SIG-M5 (cell line): ENCODE data around the gene CLRN3.

Source experiments
- DNase-seq: peaks from one replicate; lab custom pipeline; 2025; lab: John Stamatoyannopoulos, UW

CLRN3 gene

DNA sequence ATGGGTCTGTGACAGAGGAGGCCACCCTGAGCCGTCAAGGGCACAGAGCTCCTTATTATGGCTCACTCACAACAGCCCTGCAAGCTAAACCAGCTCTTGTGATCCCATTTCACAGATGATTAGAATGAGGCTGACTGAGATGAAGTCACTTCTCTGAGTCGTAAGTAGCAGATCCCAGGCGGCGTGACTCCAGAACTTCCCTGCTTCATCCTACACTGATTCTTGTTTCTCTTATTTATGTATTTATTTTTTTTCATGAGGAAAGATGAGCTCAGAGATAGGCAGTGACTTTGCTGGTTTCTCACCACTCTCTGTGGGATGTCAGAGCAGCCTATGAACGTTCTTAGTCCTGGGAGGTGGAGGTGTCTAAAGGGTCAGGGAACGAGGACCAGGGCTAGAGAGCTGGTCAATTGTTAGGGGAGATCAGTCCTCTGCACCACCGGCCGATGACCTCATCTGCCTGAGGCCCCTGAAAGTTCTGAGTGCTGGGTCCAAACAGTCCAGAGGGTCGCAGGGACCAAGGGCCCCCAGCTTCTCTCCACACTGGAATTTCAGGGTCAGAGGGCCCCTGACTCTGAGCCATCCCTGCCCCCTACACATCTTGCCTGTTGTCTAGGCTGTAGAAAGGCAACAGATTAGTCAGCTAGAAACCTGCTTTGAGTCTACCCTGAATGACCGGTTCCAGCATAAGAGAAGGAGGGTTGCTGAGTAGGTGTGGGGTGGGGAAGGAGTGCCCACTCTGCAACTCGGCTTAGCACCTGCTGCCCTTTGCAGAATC, 17.9 kb downstream of the CLRN3 start:
- no peak for DNase-seq

- DNase-seq: no peak
Observed at GRCh38 chr10:127873901-127874470, 18.8 kb downstream of the CLRN3 start.

GRCh38 chr10:127872871-127873600, 19.7 kb downstream of the CLRN3 start:
- no peak for DNase-seq

GRCh38 chr10:127872011-127872761, 20.6 kb downstream of the CLRN3 start:
- no peak for DNase-seq

DNA sequence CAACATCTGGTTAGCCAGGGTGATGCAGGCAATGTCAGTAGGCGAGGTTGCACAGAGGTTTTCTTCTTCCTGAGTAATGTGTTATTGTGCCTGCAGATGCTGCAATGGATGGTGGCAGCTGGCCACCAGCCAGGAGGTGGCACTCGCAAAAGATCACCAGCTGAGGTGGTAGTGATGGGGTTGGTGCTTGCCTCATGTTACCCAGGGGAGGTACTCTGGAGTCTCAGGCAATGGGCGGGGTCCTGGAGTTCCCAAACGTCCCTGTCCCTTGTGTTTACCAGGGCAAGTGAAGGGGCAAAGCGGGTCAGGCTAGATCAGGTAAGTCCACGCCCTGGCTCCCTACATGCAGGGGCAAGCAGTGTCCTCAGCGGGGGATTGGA, 21.1 kb downstream of the CLRN3 start:
- DNase-seq: no peak

DNA sequence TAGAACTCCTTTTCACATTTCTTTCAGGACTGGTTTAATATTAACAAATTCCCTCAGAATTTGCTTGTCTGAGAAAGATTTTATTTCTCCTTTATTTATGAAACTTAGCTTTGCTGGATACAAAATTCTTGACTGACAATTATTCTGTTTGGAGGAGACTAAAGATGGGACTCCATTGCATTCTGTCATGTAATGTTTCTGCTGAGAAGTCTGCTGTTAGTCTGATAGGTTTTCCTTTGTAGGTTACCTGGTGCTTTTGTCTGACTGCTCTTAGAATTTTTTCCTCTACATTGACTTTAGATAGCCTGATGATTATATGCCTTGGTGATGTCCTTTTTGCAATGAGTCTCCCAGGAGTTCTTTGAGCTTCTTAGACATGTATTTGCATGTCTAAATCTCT, 23.4 kb downstream of the CLRN3 start:
- no peak for DNase-seq

DNA sequence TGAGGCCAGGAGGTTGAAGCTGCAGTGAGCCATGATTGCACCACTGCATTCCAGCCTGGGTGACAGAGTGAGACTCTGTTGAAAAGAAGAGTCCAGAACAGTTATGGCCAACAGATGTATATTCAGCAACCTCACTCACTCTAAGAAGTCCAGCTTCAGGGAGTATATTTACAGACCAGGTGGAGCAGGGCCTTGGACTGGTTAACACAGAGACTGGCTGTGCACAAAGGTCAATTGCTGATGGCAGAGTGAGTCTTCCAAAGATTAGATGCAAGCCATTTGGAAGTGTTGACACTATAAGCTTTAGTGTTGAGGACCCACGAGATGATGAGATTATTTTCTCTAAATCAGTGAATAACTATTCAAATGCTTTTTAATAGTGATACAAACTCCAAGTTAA, 24.9 kb downstream of the CLRN3 start:
- DNase-seq: no peak

DNA sequence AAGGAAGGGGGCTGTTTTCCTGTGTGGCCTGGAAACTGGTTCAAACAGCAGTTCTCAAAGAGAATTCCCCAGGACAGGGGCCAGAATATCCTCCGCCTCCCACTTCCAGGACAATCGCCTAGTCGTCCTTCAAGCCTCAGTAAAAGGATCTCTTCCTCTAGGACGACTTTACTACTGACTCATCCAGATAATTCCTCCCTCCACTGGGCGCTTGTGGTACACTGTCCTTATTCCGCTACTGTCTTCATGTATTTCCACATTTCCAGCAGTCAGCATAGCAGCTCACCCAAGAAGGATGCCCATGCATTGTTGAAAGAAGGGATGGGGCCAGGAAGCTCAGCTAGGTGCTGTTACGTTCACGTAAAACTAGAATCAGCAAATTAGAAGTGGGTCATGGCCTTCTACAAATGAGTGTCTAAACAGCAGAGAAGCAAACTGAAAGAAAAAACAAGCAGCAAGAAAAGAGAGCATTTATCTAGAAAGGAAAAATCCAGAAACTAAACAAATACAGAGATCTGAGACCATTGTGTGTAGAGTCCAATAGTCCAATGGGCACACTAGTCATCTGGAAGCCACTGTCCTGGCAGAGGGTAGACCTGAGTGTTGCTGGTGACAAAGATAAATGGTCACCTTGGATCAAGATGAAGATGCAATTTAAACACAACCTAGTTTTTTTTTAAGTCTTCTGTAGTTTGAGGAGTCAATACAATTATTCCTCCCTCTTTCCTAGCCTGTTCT, 26.3 kb downstream of the CLRN3 start:
- no peak for DNase-seq

GRCh38 chr10:127863231-127863825, 29.4 kb downstream of the CLRN3 start:
- DNase-seq: no peak

DNA sequence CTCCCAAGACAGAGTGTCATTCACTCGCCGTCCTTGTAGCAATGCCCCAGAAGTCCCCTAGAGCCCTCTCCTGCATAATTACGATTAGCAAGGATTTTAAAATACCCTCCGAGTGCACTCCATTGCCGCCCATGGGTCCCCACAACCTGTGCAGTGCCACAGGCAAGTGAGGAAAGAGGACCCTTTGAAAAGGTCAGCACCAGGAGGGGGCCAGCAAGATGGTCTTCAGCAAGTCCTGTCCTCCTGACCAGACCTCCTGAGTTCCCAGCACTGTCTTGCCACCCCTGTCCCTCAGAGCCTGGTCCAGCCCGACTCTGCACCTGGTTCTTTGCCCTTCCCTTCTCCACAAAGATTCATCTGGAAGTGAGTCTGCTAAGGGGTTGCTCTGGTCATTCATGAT, 32.1 kb downstream of the CLRN3 start:
- DNase-seq: no peak

GRCh38 chr10:127855976-127856375, 36.8 kb downstream of the CLRN3 start:
- no peak for DNase-seq

DNA sequence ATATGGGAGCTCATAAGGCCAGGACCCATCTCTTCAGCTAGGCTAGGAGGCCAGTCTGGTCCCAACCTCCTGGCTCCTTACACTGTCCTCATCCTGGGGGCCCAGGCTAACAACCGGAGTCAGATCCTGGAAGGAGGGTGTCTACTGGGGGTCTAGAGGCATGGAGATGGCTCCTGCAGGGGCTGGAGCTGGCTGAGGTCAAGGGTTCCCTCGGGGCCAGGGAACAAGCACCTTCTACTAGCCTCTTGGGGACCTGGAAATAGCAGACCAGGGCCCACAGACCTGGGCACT, 37.2 kb downstream of the CLRN3 start:
- DNase-seq: no peak

DNA sequence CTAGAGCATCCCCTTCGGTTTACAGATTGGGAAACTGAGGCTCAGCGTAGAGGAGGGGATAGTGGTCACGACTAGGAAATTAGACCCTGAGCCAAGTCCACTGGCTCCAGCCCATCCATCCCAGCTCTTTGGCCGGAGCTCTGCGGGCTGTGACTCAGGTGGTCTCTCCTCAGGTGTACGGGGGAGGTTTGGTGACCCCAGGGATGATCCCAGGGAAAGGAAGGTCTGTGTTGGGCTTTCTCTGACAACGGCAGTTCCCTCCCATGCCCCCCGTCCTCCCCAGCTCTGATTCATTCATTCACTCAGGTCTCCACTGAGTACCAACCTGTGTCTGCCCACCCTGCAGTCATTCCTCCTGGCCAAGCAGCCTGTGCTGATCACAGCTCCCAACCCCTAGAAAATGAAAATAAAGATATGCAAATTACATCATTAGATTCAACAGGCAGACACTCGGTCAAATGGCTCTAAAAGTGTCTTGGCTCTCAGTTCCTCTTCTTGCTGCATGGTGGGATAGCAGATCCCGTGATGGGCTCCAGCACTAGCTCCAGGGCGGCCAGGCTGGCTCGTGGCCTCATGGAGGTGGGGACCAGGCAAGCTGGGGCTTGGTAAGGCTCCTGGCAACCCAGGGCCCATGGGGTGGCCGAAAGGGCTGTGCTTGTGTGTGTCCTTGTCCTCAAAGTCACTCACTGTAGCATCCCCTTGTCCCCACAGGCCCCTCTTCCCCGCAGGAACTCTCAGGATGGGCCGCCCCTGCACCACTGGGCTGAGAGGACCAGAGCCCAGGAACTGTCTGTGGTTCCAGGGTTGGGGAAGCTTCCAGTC, 37.8 kb downstream of the CLRN3 start:
- DNase-seq: no peak

GRCh38 chr10:127853868-127854768, 38.6 kb downstream of the CLRN3 start:
- no peak for DNase-seq

DNA sequence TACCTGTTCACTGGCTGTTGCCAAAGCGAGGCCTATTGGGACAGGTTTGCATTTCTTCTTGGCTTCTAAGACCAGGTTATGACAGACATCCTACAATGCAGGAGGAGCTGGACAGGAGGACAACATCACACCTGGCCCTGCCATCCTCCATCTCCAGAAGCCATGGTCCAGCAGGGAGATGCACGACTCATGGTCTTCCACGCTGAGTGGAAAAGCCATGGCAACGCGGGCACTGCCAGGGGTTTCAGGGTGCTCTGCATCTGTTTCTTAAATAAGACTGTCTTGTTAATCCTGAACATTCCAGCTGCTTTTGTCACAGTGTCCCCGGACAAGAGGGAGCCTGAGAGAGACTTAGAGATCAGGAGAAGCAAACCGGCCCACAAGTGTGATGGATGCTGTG, 40.3 kb downstream of the CLRN3 start:
- DNase-seq: no peak

DNA sequence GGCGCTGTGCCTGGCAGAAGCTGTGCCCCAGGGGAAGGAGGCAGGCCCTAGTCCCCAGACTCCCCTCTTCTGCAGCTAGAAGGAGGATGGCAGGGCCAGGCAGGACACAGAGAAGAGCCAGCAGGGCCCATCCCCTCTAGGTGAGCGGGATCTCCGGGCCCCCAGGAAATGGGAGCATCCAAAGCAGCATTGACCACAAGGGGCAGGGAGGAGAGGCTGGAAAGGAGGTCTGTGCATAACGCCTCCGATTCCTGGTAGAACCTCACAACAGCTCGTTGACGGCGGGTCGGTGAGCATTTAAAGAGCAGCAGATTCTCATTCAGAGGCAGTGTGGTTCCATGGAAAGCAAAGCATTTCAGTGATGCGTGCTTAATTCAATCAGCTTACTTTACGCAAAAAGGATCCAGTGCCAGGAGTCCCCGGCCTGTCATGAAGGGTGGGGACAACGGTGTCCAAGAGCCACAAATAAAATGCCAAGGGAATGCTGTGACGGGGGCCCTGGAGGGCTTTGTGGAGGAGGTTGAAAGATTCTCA, 41.0 kb downstream of the CLRN3 start:
- no peak for DNase-seq

DNA sequence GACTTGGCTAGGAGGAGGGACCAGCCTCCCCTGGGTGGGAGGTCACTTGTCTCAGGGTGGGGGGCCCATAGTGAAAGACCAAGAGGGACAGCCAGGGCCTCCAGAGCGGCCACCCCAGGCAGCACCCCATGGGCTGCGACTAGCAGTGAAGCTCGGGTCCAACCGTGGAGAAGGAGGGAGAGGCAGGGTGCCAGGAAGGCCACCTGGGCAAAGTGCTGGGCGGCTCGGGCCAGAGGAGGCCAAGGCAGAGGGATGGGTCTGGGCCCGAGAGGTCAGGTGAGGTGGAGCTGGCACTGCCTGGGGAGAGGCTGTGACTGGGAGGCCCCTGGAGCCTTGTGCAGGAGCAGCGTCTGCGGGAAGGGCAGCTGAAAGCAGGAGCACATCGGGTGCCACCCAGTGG, 41.8 kb downstream of the CLRN3 start:
- DNase-seq: no peak

GRCh38 chr10:127849921-127850320, 42.8 kb downstream of the CLRN3 start:
- no peak for DNase-seq

DNA sequence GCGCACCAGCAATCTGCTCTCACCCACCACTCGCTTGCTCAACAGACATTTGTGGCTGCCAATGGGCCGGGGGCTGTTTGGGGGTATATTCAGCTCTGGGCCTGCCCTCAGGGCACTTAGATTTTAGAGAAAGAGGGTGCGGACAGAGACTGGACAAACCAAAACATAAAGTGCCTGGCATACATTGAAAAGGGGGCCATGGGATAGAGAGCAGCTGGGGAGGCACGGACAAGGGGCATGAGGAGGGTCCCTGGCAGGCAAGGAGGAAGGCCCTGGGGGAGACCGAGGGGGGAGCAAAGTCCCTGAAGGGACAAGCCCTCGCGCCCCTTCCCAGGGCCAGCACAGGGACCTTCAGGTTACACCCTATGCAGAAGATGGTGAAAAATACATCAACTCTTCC, 43.5 kb downstream of the CLRN3 start:
- no peak for DNase-seq

DNA sequence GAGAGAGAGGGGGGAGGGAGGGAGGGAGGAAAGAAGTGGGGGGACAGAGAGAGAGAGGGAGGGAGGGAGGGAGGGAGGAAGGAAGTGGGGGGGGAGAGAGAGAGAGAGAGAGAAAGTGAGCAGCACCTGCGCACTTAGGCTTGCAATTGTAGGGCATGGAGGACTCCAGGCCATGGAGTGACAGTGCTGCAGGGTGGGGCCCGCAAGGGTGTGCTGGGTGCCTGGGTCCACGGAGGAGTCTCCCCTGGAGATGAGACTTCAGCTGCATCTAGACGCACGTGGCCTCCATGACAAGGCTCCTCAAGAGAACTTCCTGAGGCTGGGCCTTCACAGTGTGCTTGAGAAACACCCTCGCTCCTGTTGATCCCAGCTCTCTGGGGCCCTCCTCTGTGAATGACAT, 44.5 kb downstream of the CLRN3 start:
- DNase-seq: no peak
